Aorta (tissue), 5 donors: ENCODE measurements around the gene AREL1. TPM values are rescaled to one million over a fixed set of nuclear protein-coding genes. Genes with fewer than 3 reads are reported as not detected.

Experiments used
- ATAC-seq: fragments of 200-7000 bp; cut with Tn5 transposase; one replicate; pipeline ENCODE4 v1.9.1; 2022; ENCODE audit warnings: moderate library complexity; ENCODE audit not compliant: low FRiP score
- DNase-seq, 2 donors: peaks; one replicate each; pipeline ENCODE4 v3.0.0-alpha.2; 2020
- H3K27ac ChIP-seq, 2 donors: one replicate each; pipeline ENCODE4 v1.5.1; 2013; ENCODE audit warnings: low read length in 2 of 2, mild to moderate bottlenecking in 2 of 2, moderate library complexity in 2 of 2, control low read depth in 1 of 2, inconsistent platforms in 1 of 2, low read depth in 1 of 2
- H3K27me3 ChIP-seq, 2 donors: one replicate each; pipeline ENCODE4 v1.6.1; 2013; ENCODE audit warnings: control low read depth in 1 of 2, low read length in 1 of 2, mild to moderate bottlenecking in 1 of 2, moderate library complexity in 1 of 2; ENCODE audit not compliant: insufficient read depth in 2 of 2, control insufficient read depth in 1 of 2
- H3K36me3 ChIP-seq, 2 donors: one replicate each; pipeline ENCODE4 v1.6.1; 2013; ENCODE audit warnings: control low read depth in 1 of 2, low read length in 1 of 2, mild to moderate bottlenecking in 1 of 2; ENCODE audit not compliant: insufficient read depth in 2 of 2, control insufficient read depth in 1 of 2
- H3K4me1 ChIP-seq, 2 donors: one replicate each; pipeline ENCODE4 v1.6.1; 2013; ENCODE audit warnings: low read length in 2 of 2, control low read depth in 1 of 2, mild to moderate bottlenecking in 1 of 2, moderate library complexity in 1 of 2; ENCODE audit not compliant: insufficient read depth in 2 of 2, control insufficient read depth in 1 of 2
- H3K4me3 ChIP-seq, 2 donors: one replicate each; pipeline ENCODE4 v1.5.1; 2013; ENCODE audit warnings: low read length in 2 of 2, control low read depth in 1 of 2, mild to moderate bottlenecking in 1 of 2
- H3K9me3 ChIP-seq: one replicate; pipeline ENCODE4 v1.6.1; 2013; ENCODE audit warnings: mild to moderate bottlenecking, low read length; ENCODE audit not compliant: control insufficient read depth
- WGBS, 2 donors: extraction: QIAGEN DNeasy Blood & Tissue Kit; methylation state at CpG; one replicate each; pipeline ENCODE4 v1.1.7; 2013; 5-methylcytosine and 5-hydroxymethylcytosine counted together
- intact Hi-C, 2 donors: fragments of 100-400 bp; cut with DNase I; formaldehyde crosslinking; loops; one replicate each; pipeline versions ENCODE4 v1.14.2 to v1.15.0; 2022
- polyA plus RNA-seq, 2 donors: library from polyadenylated mRNA; stranded (reverse); fragments of 200-250 nt; gene quantifications; one replicate each; pipeline ENCODE4 v1.2.3, GENCODE V29; 2013
- total RNA-seq, 2 donors: library from RNA; stranded (reverse); fragmentation: NEBNext Ultra II Directional; extraction: Animal tissue kit (Norgen Biotek cat#: 25700); gene quantifications; one replicate each; pipeline ENCODE4 v1.2.1, GENCODE V29; 2021
- donor health status: healthy with polysubstance abuse.
- donor health status: Bipolar disorder and iron deficiency.
- donor health status: DM: no; HTN: no; CAD: no.
- donor health status: DM: no; HTN: no; CAD: no.
- donor health status: DM: yes; HTN: yes; CAD: no.

AREL1 gene
- total and polyA plus RNA-seq, 4 donors, result 3.9 to 35.7 (median 21.9) TPM

- no peaks in the 10 kb centered on the region for H3K9me3 ChIP-seq
- H3K27me3 ChIP-seq, result no peaks in the 10 kb centered on the region
- peak; percentile 53 to 70 for DNase-seq
- no peaks in the 10 kb centered on the region for H3K36me3 ChIP-seq
- H3K4me1 ChIP-seq, result peaks cover 0 to 4% of the 10 kb centered on the region in 2 donors
- H3K4me3 ChIP-seq, result no peak overlapping the region
- peak overlapping the region in 1 of 2 donors; percentile 16 for H3K27ac ChIP-seq
- intact Hi-C loops, result no loop called here
- WGBS, 2 donors, result 16 to 26% methylated on average over 12 of the region's 12 CpGs
- peak; percentile 42 for ATAC-seq
These were observed 71.1 kb downstream of the AREL1 start for GRCh38 chr14:74641601-74642391.

GRCh38 chr14:74638966-74639365 is 73.9 kb downstream of the AREL1 start:
- no peak overlapping the region for H3K27ac ChIP-seq
- H3K4me1 ChIP-seq, result peaks cover 0 to 3% of the 10 kb centered on the region in 2 donors

GRCh38 chr14:74638066-74638465 is 74.8 kb downstream of the AREL1 start:
- Histone ChIP-seq H3K36me3 (no peaks in the 10 kb centered on the region), H3K27ac (peak overlapping the region in 1 of 2 donors; percentile 29), H3K4me3 (no peak overlapping the region), H3K4me1 (peaks cover 0 to 3% of the 10 kb centered on the region in 2 donors), H3K9me3 (no peaks in the 10 kb centered on the region), H3K27me3 (no peaks in the 10 kb centered on the region)
- intact Hi-C loops, result no loop called here
- ATAC-seq (no peak), DNase-seq (no peak)
- WGBS, 2 donors, result 14 to 18% methylated on average over 7 of the region's 7 CpGs

More at GRCh38 chr14:74638966-74639365, 73.9 kb downstream of the AREL1 start:
- 44 to 53% methylated on average over 1 of the region's 1 CpG for WGBS, 2 donors
- no peak for ATAC-seq
- Histone ChIP-seq H3K9me3 (no peaks in the 10 kb centered on the region), H3K27me3 (no peaks in the 10 kb centered on the region), H3K4me3 (no peak overlapping the region), H3K36me3 (no peaks in the 10 kb centered on the region)
- intact Hi-C loops, result no loop called here
- DNase-seq, result no peak

GRCh38 chr14:74637178-74637550 is 75.7 kb downstream of the AREL1 start:
- Histone ChIP-seq H3K9me3 (no peaks in the 10 kb centered on the region), H3K27ac (no peak overlapping the region), H3K27me3 (no peaks in the 10 kb centered on the region), H3K4me1 (peaks cover 0 to 3% of the 10 kb centered on the region in 2 donors), H3K36me3 (no peaks in the 10 kb centered on the region), H3K4me3 (no peak overlapping the region)
- 68 to 69% methylated on average over 3 of the region's 3 CpGs for WGBS, 2 donors
- DNase-seq (no peak), ATAC-seq (no peak)
- intact Hi-C loops, result no loop called here

- 82 to 88% methylated on average over 10 of the region's 10 CpGs for WGBS, 2 donors
- intact Hi-C loops, result no loop called here
- Histone ChIP-seq H3K4me1 (peaks cover 0 to 2% of the 10 kb centered on the region in 2 donors), H3K36me3 (no peaks in the 10 kb centered on the region), H3K4me3 (no peak overlapping the region), H3K27me3 (no peaks in the 10 kb centered on the region), H3K27ac (no peak overlapping the region), H3K9me3 (no peaks in the 10 kb centered on the region)
- ATAC-seq (no peak), DNase-seq (no peak)
These were observed 76.3 kb downstream of the AREL1 start for GRCh38 chr14:74636424-74637177.

- WGBS, 2 donors, result 72 to 76% methylated on average over 3 of the region's 3 CpGs
- H3K27me3 ChIP-seq, result no peaks in the 10 kb centered on the region
- H3K36me3 ChIP-seq, result no peaks in the 10 kb centered on the region
- ATAC-seq (no peak), DNase-seq (no peak)
- no peaks in the 10 kb centered on the region for H3K9me3 ChIP-seq
- no peak overlapping the region for H3K4me3 ChIP-seq
- H3K27ac ChIP-seq, result no peak overlapping the region
- H3K4me1 ChIP-seq, result no peaks in the 10 kb centered on the region
- intact Hi-C loops, result no loop called here
These were observed 77.0 kb downstream of the AREL1 start for GRCh38 chr14:74635847-74636246.

GRCh38 chr14:74634964-74635363 is 77.9 kb downstream of the AREL1 start:
- no peaks in the 10 kb centered on the region for H3K9me3 ChIP-seq
- intact Hi-C loops, result no loop called here
- no peak overlapping the region for H3K27ac ChIP-seq
- H3K27me3 ChIP-seq, result no peaks in the 10 kb centered on the region
- DNase-seq (no peak), ATAC-seq (no peak)
- 74% methylated on average over 2 of the region's 2 CpGs for WGBS, 2 donors
- no peaks in the 10 kb centered on the region for H3K36me3 ChIP-seq
- no peaks in the 10 kb centered on the region for H3K4me1 ChIP-seq
- no peak overlapping the region for H3K4me3 ChIP-seq

- no peaks in the 10 kb centered on the region for H3K27me3 ChIP-seq
- WGBS, 2 donors, result 100% methylated on average over 1 of the region's 1 CpG
- ATAC-seq, result no peak
- no peaks in the 10 kb centered on the region for H3K36me3 ChIP-seq
- H3K4me1 ChIP-seq, result no peaks in the 10 kb centered on the region
- no peak for DNase-seq
- no peak overlapping the region for H3K4me3 ChIP-seq
- no peak overlapping the region for H3K27ac ChIP-seq
- intact Hi-C loops, result no loop called here
- H3K9me3 ChIP-seq, result no peaks in the 10 kb centered on the region
These were observed 78.4 kb downstream of the AREL1 start for GRCh38 chr14:74634481-74634880.
